ENCODE results near the gene ZNF160. TPM values are rescaled to one million over a fixed set of nuclear protein-coding genes. Genes with fewer than 3 reads are reported as not detected.
"Not testable (repeated sequence)": the region's sequence is repeated elsewhere in the genome, so short reads cannot be mapped to it uniquely, and the experiment has no call there.

The ZNF160 gene
- total RNA-seq, 1 experiment from 2014 or later: 13.1 TPM

- Histone ChIP-seq H3K27ac (no peak overlapping the region), H3K27me3 (replicated peaks) (no peaks in the 10 kb centered on the region), H3K9me3 (replicated peaks) (peaks cover 16% of the 10 kb centered on the region; the same call in 1 of the 2 replicates), H3K36me3 (peaks cover 65% of the 10 kb centered on the region), H3K4me3 (no peak overlapping the region), H3K4me1 (replicated peaks) (no peaks in the 10 kb centered on the region)
- no peak for DNase-seq (ENCODE audit: low read depth in 1 of 2, low spot score in 2 of 2)
Observed at GRCh38 chr19:53078668-53079067, 24.6 kb downstream of the ZNF160 start.

- H3K4me3 ChIP-seq: no peak overlapping the region
- H3K27me3 ChIP-seq (replicated peaks): no peaks in the 10 kb centered on the region
- peaks cover 16% of the 10 kb centered on the region; the same call in 1 of the 2 replicates for H3K9me3 ChIP-seq (replicated peaks)
- peaks cover 69% of the 10 kb centered on the region for H3K36me3 ChIP-seq
- H3K27ac ChIP-seq: no peak overlapping the region
- DNase-seq (ENCODE audit: low read depth in 1 of 2, low spot score in 2 of 2): no peak
- no peaks in the 10 kb centered on the region for H3K4me1 ChIP-seq (replicated peaks)
Observed at GRCh38 chr19:53076984-53077383, 26.2 kb downstream of the ZNF160 start.

DNA sequence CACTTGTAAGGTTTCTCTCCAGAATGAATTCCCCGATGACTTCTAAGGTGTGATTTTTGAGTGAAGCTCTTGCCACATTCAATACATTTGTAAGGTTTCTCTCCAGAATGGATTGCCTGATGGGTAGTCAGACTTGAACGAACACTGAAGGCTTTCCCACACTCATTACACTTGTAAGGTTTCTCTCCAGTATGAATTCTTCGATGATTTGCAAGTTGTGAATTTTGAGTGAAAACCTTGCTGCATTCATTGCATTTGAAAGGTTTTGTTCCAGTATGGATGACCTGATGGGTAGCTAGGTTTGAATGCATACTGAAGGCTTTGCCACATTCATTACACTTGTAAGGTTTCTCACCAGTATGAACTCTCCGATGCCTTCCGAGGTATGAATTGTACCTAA, 34.4 kb downstream of the ZNF160 start:
- Histone ChIP-seq H3K4me3 (no peak overlapping the region), H3K4me1 (replicated peaks) (no peaks in the 10 kb centered on the region), H3K27me3 (replicated peaks) (no peaks in the 10 kb centered on the region), H3K27ac (no peak overlapping the region), H3K36me3 (peaks cover 76% of the 10 kb centered on the region), H3K9me3 (replicated peaks) (peaks cover 35% of the 10 kb centered on the region)
- no peak for DNase-seq (ENCODE audit: low read depth in 1 of 2, low spot score in 2 of 2)

- no peak overlapping the region for H3K4me3 ChIP-seq
- no peak overlapping the region for H3K27ac ChIP-seq
- no peak for DNase-seq (ENCODE audit: low read depth in 1 of 2, low spot score in 2 of 2)
- peaks cover 70% of the 10 kb centered on the region for H3K36me3 ChIP-seq
- H3K9me3 ChIP-seq (replicated peaks): peaks cover 35% of the 10 kb centered on the region
- no peaks in the 10 kb centered on the region for H3K4me1 ChIP-seq (replicated peaks)
- H3K27me3 ChIP-seq (replicated peaks): no peaks in the 10 kb centered on the region
Observed at GRCh38 chr19:53068199-53068598, 35.0 kb downstream of the ZNF160 start.

GRCh38 chr19:53057904-53058580, 45.2 kb downstream of the ZNF160 start:
- Histone ChIP-seq H3K4me1 (replicated peaks) (no peaks in the 10 kb centered on the region), H3K27me3 (replicated peaks) (no peaks in the 10 kb centered on the region), H3K36me3 (no peaks in the 10 kb centered on the region), H3K9me3 (replicated peaks) (peaks cover 12% of the 10 kb centered on the region; the same call in 1 of the 2 replicates), H3K27ac (no peak overlapping the region), H3K4me3 (no peak overlapping the region)
- DNase-seq (ENCODE audit: low read depth in 1 of 2, low spot score in 2 of 2): no peak

GRCh38 chr19:53055117-53055516, 48.1 kb downstream of the ZNF160 start:
- peaks cover 13% of the 10 kb centered on the region; the same call in 1 of the 2 replicates for H3K9me3 ChIP-seq (replicated peaks)
- no peak overlapping the region for H3K27ac ChIP-seq
- no peaks in the 10 kb centered on the region for H3K4me1 ChIP-seq (replicated peaks)
- H3K27me3 ChIP-seq (replicated peaks): no peaks in the 10 kb centered on the region
- no peaks in the 10 kb centered on the region for H3K36me3 ChIP-seq
- no peak for DNase-seq (ENCODE audit: low read depth in 1 of 2, low spot score in 2 of 2)
- no peak overlapping the region for H3K4me3 ChIP-seq

DNA sequence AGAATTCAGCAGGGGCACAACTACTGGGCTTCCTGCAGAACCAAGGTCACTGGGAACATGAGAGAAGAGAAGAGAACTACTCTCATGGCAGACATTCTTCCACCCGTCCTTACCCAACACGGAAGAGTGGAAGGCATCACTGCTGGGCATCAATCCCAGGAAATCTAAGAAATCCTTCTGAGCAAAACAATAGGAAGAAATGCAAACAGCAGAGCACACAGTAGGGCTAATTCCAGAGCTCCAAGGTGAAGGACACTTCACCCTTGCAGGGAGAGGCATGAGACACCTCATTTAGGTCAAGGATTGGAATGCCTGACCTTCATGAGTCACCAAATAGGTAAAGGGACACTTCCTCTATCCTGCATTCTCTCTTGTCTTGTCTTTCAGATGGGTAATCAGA, 55.8 kb downstream of the ZNF160 start:
- Histone ChIP-seq H3K27me3 (replicated peaks) (no peaks in the 10 kb centered on the region), H3K4me1 (replicated peaks) (no peaks in the 10 kb centered on the region), H3K9me3 (replicated peaks) (peaks cover 13% of the 10 kb centered on the region), H3K27ac (no peak overlapping the region), H3K36me3 (no peaks in the 10 kb centered on the region), H3K4me3 (no peak overlapping the region)
- DNase-seq (ENCODE audit: low read depth in 1 of 2, low spot score in 2 of 2): no peak

GRCh38 chr19:53045536-53045935, 57.7 kb downstream of the ZNF160 start:
- peaks cover 10% of the 10 kb centered on the region for H3K9me3 ChIP-seq (replicated peaks)
- DNase-seq (ENCODE audit: low read depth in 1 of 2, low spot score in 2 of 2): no peak
- H3K27me3 ChIP-seq (replicated peaks): no peaks in the 10 kb centered on the region
- no peak overlapping the region for H3K4me3 ChIP-seq
- H3K27ac ChIP-seq: no peak overlapping the region
- no peaks in the 10 kb centered on the region for H3K36me3 ChIP-seq
- H3K4me1 ChIP-seq (replicated peaks): no peaks in the 10 kb centered on the region

DNA sequence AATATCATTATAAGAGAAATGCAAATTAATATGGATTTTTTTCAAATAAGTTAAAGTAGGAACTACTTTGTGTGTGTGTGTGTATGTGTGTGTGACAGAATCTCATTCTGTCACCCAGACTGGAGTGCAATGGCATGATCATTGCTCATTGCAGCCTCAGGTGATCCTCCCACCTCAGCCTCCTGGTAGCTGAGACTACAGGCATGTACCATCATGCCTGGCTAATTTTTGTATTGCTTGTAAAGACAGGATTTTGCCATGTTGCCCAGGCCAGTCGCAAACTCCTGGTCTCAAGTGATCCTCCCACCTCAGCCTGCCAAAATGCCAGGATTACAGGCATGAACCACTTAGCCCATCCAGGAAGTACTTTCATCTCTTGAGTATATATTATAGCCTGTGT, 61.9 kb downstream of the ZNF160 start:
- no peak for DNase-seq (ENCODE audit: low read depth in 1 of 2, low spot score in 2 of 2)
- H3K27ac ChIP-seq: no peak overlapping the region
- H3K4me1 ChIP-seq (replicated peaks): no peaks in the 10 kb centered on the region
- H3K27me3 ChIP-seq (replicated peaks): no peaks in the 10 kb centered on the region
- peaks cover 1% of the 10 kb centered on the region; the same call in 1 of the 2 replicates for H3K9me3 ChIP-seq (replicated peaks)
- H3K36me3 ChIP-seq: no peaks in the 10 kb centered on the region
- no peak overlapping the region for H3K4me3 ChIP-seq

- DNase-seq (ENCODE audit: low read depth in 1 of 2, low spot score in 2 of 2): no peak
- no peak overlapping the region for H3K27ac ChIP-seq
- H3K36me3 ChIP-seq: no peaks in the 10 kb centered on the region
- no peaks in the 10 kb centered on the region for H3K4me1 ChIP-seq (replicated peaks)
- no peaks in the 10 kb centered on the region for H3K9me3 ChIP-seq (replicated peaks)
- H3K4me3 ChIP-seq: peak overlapping the region; percentile 13; the same call in 1 of the 2 replicates
- H3K27me3 ChIP-seq (replicated peaks): no peaks in the 10 kb centered on the region
Observed at GRCh38 chr19:53037101-53038097, 65.8 kb downstream of the ZNF160 start.

DNA sequence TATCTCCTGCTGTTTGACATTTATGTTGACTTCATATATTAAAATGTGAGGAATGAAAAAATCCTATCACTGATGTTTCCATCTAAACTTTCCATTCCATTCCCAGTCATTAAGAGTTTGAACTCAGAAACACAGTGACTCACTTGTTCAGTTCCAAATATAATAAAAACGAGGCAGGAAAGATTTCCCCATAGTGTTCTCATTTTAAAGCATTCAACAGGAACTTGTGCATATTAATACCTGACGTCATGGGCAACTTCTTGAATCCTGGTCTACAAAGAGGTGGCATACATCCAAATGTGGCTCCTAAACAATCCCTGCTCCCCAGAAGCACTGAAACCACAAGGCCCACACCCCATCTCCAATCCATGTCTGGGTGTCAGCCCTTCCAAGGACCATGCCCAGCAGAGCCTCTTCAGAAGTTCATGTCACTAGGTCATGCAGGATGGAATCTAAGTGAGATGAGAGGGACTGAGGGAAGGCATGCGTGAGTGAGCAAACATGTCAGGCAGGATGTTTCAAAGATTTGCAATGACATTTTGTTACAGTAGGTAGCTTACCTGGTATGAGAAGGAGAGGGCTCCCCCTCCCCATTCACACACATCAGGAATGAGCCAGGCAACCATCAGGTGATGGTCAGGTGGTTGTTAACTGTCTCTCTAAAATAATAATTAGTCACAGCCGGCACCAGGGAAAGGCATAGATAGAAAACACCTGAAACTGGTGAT, 68.1 kb downstream of the ZNF160 start:
- H3K27ac ChIP-seq: no peak overlapping the region
- no peak for DNase-seq (ENCODE audit: low read depth in 1 of 2, low spot score in 2 of 2)
- H3K9me3 ChIP-seq (replicated peaks): peaks cover 4% of the 10 kb centered on the region; the same call in 1 of the 2 replicates
- no peaks in the 10 kb centered on the region for H3K27me3 ChIP-seq (replicated peaks)
- no peaks in the 10 kb centered on the region for H3K36me3 ChIP-seq
- H3K4me3 ChIP-seq: no peak overlapping the region
- no peaks in the 10 kb centered on the region for H3K4me1 ChIP-seq (replicated peaks)

- Histone ChIP-seq H3K4me1 (replicated peaks) (no peaks in the 10 kb centered on the region), H3K4me3 (no peak overlapping the region), H3K36me3 (no peaks in the 10 kb centered on the region), H3K27me3 (replicated peaks) (no peaks in the 10 kb centered on the region), H3K27ac (no peak overlapping the region), H3K9me3 (replicated peaks) (peaks cover 4% of the 10 kb centered on the region; the same call in 1 of the 2 replicates)
- DNase-seq (ENCODE audit: low read depth in 1 of 2, low spot score in 2 of 2): no peak
Observed at GRCh38 chr19:53034054-53034453, 69.2 kb downstream of the ZNF160 start.

DNA sequence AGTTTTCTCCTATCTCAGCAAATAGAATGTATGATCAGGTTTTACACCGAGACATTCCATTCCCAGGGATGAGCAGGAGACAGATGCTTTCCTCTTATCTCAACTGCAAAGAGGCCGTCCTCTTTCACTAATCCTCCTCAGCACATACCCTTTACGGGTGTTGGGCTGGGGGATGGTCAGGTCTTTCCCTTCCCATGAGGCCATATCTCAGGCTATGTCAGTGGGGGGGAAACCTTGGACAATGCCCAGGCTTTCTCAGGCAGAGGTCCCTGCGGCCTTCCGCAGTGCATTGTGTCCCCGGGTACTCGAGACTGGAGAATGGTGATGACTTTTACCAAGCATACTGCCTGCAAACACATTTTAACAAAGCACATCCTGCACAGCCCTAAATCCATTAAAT, 74.9 kb downstream of the ZNF160 start:
- H3K27me3 ChIP-seq (replicated peaks); DNase-seq (ENCODE audit: low read depth in 1 of 2, low spot score in 2 of 2); H3K36me3 ChIP-seq; H3K27ac ChIP-seq; H3K4me1 ChIP-seq (replicated peaks); H3K4me3 ChIP-seq: not testable (repeated sequence)
- H3K9me3 ChIP-seq (replicated peaks): peaks cover 10% of the 10 kb centered on the region; the same call in 1 of the 2 replicates
